ENCODE results near the gene DNLZ.

The DNLZ gene

GRCh38 chr9:136342181-136343120, 21.1 kb downstream of the DNLZ start:
- DNase-seq = peak; percentile 72

GRCh38 chr9:136341769-136342168, 21.8 kb downstream of the DNLZ start:
- no peak for DNase-seq

- no peak for DNase-seq
These were observed 22.4 kb downstream of the DNLZ start for GRCh38 chr9:136341042-136341655.

DNA sequence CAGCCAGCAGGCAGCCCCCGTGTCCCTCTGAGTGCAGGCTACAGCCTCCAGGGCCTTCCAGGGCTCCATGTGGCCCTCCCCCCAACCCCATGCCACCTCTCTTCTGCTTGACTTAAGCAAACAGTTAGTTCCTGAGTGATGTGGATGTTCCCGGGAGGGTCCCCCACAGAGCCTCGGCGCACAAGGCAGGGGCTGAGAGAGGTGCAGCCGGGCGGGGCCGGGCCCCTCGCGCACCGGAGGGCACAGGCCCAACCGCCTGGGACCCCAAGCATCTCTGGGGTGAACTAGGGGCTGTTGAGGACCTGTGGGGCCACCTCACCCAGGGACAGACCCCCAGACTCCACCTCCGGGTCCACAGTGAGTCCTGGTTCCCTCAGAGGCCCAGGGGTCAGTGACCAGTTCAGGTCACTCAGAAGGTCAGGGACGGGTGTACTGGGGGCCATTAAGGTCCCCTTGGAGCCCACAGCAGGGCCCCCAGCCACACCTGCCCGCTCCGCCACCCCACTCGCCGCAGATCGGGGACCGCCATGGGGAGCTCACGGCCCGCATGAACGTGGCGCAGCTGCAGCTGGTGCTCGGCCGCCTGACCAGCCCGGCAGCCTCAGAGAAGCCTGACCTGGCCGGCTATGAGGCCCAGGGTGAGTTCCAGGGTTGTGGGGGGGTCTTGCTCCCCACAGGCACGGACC, 23.0 kb downstream of the DNLZ start:
- DNase-seq = no peak

DNA sequence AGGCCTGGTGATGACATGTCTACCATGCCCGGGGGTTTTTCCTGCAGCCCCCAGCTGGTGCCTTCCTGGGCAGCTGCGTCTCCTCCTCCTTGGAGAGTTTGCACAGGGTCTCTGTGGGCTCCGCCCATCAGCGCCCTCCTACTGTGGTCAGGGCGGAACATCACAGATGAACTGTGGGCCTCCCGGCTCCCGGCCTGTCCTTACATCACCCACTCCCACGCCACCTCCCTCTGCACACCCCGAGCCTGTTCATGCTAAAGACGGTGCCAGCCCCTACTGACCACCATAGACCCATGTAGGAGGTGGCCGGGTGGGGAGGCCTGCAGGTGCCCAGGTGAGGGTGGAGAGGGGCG, 23.6 kb downstream of the DNLZ start:
- no peak for DNase-seq

- DNase-seq = peak; percentile 41
These were observed 24.2 kb downstream of the DNLZ start for GRCh38 chr9:136339173-136339957.

GRCh38 chr9:136338511-136338910, 25.0 kb downstream of the DNLZ start:
- DNase-seq = no peak

GRCh38 chr9:136337416-136338395, 25.8 kb downstream of the DNLZ start:
- no peak for DNase-seq

- no peak for DNase-seq
These were observed 26.7 kb downstream of the DNLZ start for GRCh38 chr9:136336881-136337280.

DNA sequence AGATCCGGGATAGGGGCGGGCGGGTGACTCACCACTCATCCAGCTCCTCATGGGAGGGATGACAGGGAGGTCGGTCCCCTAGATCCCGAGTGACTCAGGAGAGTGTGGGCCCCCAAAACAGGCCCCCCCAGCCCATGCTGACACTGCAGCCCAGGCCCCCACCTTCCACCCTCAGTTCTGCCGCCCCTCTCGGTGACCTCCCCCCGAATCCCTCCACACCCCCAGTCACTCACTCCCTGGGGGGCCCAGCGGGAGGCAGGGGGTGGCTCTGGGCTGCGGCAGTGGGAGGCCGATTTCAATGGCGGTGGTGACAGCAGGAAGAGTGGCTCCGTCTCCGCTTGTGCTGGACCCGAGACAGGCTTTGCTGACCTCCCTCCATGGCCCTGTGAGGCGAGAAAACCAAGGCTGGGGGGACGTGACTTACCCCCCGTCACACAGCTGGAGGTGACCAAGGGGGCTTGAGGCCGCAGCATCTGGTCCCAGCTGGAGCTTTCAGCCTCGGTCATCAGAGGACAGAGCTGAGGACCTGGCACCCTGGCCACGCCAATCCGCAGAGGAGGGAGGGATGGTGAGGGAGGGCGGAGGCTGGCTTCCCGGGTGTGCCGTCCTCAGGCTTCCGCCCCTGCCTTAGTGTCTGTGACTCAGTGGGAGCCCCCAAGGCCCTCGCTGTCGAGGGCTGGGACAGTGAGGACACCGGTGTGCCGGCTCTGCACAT, 27.2 kb downstream of the DNLZ start:
- DNase-seq = no peak

- no peak for DNase-seq
These were observed 28.0 kb downstream of the DNLZ start for GRCh38 chr9:136335296-136336155.

DNA sequence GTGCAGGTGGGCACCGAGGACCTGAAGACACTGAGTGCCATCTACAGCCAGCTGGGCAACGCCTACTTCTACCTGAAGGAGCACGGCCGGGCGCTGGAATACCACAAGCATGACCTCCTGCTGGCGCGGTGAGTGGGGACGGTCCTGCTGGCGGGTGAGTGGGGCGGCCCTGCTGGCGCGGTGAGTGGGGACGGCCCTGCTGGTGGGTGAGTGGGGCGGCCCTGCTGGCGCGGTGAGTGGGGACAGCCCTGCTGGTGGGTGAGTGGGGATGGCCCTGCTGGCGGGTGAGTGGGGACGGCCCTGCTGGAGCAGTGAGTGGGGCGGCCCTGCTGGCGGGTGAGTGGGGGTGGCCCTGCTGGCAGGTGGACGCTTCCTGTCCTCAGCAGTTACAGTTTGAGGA, 29.0 kb downstream of the DNLZ start:
- DNase-seq = no peak

GRCh38 chr9:136333486-136333885, 30.1 kb downstream of the DNLZ start:
- DNase-seq = no peak

DNA sequence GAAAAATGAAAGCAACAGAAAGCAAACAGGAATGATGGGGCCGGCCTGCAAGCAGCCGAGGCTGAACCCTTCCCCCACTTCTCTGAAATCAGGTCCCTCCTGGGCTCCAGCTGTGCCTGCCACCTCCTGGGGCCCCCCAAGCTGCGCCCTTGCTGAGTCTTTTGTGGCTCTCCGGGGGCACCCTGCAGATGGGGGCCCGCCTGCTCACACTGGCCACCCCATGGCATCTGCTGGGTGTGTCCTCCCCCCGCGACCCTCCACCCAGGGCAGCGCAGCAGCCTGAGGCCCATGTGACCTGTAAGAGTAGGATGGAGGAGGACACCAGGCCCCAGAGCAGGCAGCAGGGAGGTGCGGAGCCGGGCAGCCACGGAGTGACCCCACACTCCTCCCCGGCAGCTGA, 30.5 kb downstream of the DNLZ start:
- DNase-seq = no peak

DNA sequence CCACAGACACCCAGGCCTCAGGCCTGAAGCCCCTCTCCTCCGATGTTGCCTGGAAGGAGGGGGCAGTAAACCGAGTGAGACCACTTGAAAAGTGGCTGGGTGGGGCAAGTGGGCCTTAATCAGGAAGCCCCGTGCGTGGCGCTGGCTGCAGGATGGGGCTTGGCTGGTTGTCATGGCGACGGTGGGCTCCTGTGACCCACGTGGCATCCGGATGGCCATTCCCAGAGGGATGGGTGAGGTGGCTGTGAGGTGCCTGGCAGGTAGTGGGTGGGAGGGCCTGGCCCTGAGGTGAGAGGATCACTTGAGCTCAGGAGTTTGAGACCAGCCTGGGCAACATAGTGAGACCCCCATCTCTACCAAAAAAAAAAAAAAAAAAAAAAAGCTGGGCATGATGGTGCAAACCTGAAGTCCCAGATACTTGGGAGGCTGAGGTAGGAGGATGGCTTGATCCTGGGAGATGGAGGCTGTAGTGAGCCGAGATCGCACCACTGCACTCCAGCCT, 31.0 kb downstream of the DNLZ start:
- DNase-seq = no peak

DNA sequence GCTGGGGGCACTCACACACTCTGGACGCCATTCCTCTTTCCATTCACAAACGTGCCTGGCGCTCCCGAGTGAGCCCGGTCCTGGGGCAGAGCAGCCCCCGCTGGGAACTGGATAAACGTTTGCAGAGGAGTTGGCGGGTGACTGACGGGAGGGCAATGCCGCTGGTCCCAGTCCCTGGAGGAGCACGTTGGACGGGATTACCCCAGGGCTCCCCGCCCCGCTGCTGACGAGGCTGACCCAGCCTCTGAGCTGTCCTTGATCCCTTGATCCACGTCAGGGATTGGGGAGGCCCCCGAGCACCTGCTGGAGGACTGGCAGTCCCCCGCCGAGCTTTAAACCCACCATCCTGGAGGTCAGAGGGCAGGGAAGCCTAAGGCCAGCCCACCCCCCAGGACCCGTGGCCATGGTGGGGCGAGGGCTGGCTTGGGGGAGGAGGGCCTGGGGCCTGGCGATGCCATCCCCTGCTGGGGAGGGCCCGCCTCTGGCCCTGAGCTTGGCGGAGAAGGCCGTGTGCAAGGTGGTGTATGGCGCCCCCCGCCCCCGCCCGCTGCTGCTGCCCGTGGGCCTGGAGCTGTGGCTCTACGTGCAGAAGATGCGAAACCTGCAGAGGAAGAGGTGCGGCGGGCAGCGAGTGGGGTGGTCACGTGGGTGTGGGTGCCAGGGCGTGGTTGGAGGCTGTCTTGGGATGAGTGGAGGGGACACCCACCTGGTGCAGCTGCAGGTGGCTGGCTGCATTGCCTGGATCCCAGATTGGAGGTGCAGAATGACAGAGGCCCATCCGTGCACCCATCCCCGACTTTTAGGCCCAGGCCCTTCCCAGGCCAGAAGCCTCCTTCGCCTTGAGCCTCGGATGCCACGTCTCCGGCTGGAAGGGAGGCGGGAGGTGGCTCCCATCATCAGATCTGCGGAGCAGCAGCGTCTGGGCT, 31.7 kb downstream of the DNLZ start:
- no peak for DNase-seq

DNA sequence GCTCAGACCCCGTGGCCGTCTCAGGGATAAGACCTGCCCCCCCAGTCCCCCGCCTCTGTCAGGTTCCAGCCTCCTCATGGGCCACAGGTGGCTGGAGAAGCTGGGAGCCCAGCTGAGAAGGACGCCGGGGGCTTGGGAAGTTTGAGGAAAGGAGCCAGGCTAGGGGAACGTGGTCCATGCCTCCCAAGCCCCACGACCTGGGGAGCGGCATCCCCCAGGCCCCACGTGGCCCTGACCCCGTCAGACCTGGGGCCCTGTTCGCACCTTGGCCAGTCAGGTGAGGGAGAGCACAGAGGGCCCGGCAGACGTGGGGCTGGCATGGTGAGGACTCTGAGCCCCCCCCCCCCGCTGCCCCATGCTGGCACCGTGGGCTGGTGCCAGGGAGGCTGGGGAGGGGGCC, 32.5 kb downstream of the DNLZ start:
- DNase-seq = no peak

- DNase-seq = no peak
These were observed 33.0 kb downstream of the DNLZ start for GRCh38 chr9:136330406-136330990.
